Ishikawa (cell line): Measurements from ENCODE around the gene SRP54.

Source experiments
- CREB1 ChIP-seq: IDR thresholded peaks from 2 replicates; pipeline ENCODE4 v1.6.1; 2012; ENCODE audit warnings: low read depth
- TEAD4 ChIP-seq: IDR thresholded peaks from 2 replicates; pipeline ENCODE4 v1.6.1; 2012

DNA sequence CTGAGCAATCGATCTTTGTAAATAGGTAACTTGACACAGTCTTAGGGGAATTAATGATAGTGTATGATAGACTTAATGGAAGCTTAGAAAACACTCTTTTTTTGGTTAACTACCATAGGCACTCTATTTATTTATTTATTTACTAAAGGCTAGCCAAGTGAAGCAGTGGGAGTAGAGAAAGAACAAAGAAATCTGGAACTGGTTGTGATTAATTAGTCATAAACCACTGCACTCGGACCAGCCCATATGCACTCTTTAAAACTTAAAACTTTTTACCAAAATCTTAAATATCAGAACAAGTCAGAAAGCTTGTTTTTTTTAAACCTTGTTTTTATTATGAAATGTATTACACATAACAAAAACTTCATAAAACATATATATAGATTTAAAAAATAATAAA is 49.5 kb upstream of the SRP54 start:
- TF ChIP-seq TEAD4: no peak
- TF ChIP-seq CREB1: no peak
